Ovary (tissue), 9 donors: Measurements from ENCODE around the gene B3GNT9. TPM values are rescaled to one million over a fixed set of nuclear protein-coding genes. Genes with fewer than 3 reads are reported as not detected.
A peak's percentile ranks its signal among the peaks of the same experiment; 100 is the strongest.

Experiments
- DNase-seq, 5 donors: peaks; one replicate each; pipeline ENCODE4 v3.0.0-alpha.2; 2019 to 2020
- H3K27ac ChIP-seq, 2 donors: fragments of 200-600 bp; one replicate each; pipeline versions ENCODE4 v1.5.1 to v1.8.0; 2019 to 2022
- H3K27me3 ChIP-seq: fragments of 200-600 bp; one replicate; pipeline ENCODE4 v1.8.0; 2022
- H3K36me3 ChIP-seq: fragments of 200-600 bp; sonication (generic); one replicate; pipeline ENCODE4 v1.5.1; 2019
- H3K4me1 ChIP-seq: one replicate; pipeline ENCODE4 v1.8.1; 2013; ENCODE audit warnings: mild to moderate bottlenecking, moderate library complexity; ENCODE audit not compliant: insufficient read depth
- H3K4me3 ChIP-seq: fragments of 200-600 bp; sonication (generic); one replicate; pipeline ENCODE4 v1.5.1; 2017
- H3K9me3 ChIP-seq, 2 donors: fragments of 200-600 bp in 1 of 2; sonication (generic) in 1 of 2; one replicate each; pipeline versions ENCODE4 v1.5.1 to v1.8.1; 2013 to 2019; ENCODE audit warnings: mild to moderate bottlenecking in 1 of 2, moderate library complexity in 1 of 2
- EP300 ChIP-seq: sonication (generic); formaldehyde crosslinking; IDR thresholded peaks from one replicate; pipeline ENCODE4 v1.6.1; 2017; ENCODE audit warnings: antibody characterized with exemption
- POLR2A ChIP-seq: fragments of 450-650 bp; IDR thresholded peaks from one replicate; pipeline ENCODE4 v1.6.1; 2017; ENCODE audit warnings: antibody characterized with exemption, mild to moderate bottlenecking, moderate library complexity
- WGBS, 3 donors: extraction: QIAGEN DNeasy Blood & Tissue Kit in 1 of 3; methylation state at CpG; one replicate each; pipeline versions ENCODE4 v1.1.5 to v1.1.7; 2013 to 2017; 5-methylcytosine and 5-hydroxymethylcytosine counted together
- intact Hi-C, 4 donors: fragments of 100-400 bp; cut with DNase I; formaldehyde crosslinking; loops; one replicate each; pipeline versions ENCODE4 v1.11.0 to v1.15.1; 2022 to 2023
- polyA plus RNA-seq, 2 donors: library from polyadenylated mRNA; stranded (reverse); fragments of 200-250 nt in 1 of 2; fragments of 350-450 nt in 1 of 2; fragmentation: Illumina TruSeq in 1 of 2; extraction: RNeasy Lipid Tissue Mini Kit (QIAGEN cat#74804) in 1 of 2; gene quantifications; one replicate each; pipeline ENCODE4 v1.2.3, GENCODE V29; 2013 to 2014
- total RNA-seq, 7 donors: library from RNA; depleted of rRNA in 2 of 7; stranded (reverse); fragments of >200 nt in 2 of 7; fragmentation: NEBNext Ultra II Directional in 3 of 7; extraction: Animal tissue kit (Norgen Biotek cat#: 25700) in 3 of 7; gene quantifications; one replicate each; pipeline versions ENCODE4 v1.1.0 to v1.2.4, GENCODE V29; 2016 to 2023
- TF ChIP-seq, protein P1 (sequence below), 3 donors: fragments of 450-650 bp in 2 of 3; fragments of 200-600 bp in 1 of 3; IDR thresholded peaks; one replicate each; pipeline versions ENCODE4 v1.5.1 to v1.8.0; 2016 to 2022; ENCODE audit warnings: antibody characterized with exemption in 3 of 3, mild to moderate bottlenecking in 1 of 3
- donor health status: DM: no; HTN: no; CAD: no; lungs with moderate emphysema.
- donor health status: DM: no; HTN: no; CAD: no.
- donor health status: Bipolar disorder and iron deficiency.
- donor health status: DM: yes; HTN: yes; CAD: no.
- donor health status: DM: no; HTN: no; CAD: no.
- donor health status: DM: yes; HTN: yes; CAD: no.

The B3GNT9 gene
- total and polyA plus RNA-seq, 9 donors, result 11.1 to 45.7 (median 27.6) TPM

DNA sequence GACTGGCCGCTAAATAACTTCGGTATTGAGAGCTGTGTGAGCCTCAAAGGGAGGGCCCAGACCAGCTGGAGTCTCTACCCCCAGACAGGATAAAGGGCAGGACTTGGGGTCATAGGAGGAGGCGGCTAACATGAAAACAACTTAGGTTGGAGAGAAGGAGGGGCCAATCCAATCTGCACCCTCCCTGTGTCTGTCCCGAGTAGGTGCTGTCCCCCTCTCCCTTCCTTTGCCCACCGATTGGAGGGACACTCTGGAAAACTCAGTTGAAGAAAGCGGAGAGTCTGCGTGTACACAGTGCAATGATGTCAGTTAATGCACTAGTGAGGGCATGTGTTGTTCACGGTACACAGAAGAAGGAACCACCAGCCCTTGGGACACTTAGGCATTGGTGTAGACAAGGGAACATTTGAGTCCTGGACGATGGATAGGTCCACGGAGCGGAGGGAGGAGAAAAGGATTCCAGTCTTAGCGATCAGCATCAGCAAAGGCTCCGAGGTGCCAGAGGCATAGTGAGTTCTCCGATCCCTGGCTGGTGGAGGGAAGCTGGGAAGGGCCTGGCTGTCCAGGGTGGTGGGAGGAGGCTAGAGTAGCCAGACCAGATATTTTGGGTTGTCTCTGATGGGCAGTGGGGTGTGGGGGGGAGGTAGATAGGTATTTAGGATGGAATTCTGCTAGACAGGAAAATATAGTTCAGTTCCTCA is 20.3 kb upstream of the B3GNT9 start:
- peak in 1 of 5 donors; percentile 38 for DNase-seq
- Histone ChIP-seq H3K4me1 (peaks cover 10% of the 10 kb centered on the region), H3K27ac (peak overlapping the region; percentile 13 to 87), H3K36me3 (no peaks in the 10 kb centered on the region), H3K4me3 (peak overlapping the region; percentile 49), H3K27me3 (no peaks in the 10 kb centered on the region), H3K9me3 (no peaks in the 10 kb centered on the region)
- 36 to 39% (median 39%) methylated on average over 14 of the region's 14 CpGs for WGBS, 3 donors
- TF ChIP-seq EP300 (no peak), POLR2A (no peak)
- TF ChIP-seq, protein P1, sequence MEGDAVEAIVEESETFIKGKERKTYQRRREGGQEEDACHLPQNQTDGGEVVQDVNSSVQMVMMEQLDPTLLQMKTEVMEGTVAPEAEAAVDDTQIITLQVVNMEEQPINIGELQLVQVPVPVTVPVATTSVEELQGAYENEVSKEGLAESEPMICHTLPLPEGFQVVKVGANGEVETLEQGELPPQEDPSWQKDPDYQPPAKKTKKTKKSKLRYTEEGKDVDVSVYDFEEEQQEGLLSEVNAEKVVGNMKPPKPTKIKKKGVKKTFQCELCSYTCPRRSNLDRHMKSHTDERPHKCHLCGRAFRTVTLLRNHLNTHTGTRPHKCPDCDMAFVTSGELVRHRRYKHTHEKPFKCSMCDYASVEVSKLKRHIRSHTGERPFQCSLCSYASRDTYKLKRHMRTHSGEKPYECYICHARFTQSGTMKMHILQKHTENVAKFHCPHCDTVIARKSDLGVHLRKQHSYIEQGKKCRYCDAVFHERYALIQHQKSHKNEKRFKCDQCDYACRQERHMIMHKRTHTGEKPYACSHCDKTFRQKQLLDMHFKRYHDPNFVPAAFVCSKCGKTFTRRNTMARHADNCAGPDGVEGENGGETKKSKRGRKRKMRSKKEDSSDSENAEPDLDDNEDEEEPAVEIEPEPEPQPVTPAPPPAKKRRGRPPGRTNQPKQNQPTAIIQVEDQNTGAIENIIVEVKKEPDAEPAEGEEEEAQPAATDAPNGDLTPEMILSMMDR (IDR thresholded peaks at IDR 0.05), result no peak
- intact Hi-C loops, result no loop called here

DNA sequence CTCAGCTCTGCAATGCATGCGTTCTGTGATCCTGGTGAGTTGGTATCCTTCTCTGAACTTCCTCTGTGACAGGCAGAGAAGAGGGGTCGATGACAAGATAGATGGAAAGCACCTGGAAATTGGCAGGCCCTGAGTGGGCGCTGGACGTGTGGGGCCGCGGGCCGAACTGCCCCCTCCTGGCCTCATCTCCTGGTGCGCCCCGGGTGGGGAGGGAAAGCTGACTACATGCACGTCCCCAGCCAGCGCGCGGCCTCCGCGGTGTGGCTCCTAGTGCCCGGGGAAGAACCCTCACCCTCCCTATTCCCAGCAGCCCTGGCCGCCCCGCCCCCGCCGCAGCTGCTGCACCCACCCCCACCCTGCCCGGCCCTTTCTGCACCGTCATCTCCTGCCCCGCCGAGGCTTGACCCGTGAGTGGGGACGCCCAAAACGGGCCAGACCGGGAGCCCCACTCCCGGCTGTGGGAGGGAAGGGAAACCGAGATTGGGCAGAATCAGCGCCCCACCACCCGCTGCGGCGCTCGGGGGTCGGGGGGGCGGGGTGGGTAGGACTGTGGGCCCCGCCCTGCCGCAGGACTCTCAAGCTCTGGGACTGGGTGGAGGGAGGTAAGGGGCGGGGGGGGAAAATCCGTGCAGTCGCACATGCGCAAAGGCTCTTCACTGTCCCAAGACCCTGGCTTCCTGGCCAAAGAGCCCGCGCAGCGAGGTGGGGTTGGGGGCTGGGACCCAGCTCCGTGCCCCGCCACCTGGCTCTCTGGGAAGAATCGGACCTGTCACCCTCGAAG is 19.6 kb upstream of the B3GNT9 start, which contains the start of gene NOL3:
Gene NOL3 (plus strand): TSS at position 371 of the 781 bp plus-strand sequence.
- TF ChIP-seq POLR2A (no peak), EP300 (no peak)
- TF ChIP-seq, protein P1 (IDR thresholded peaks at IDR 0.05), result no peak
- H3K4me3 ChIP-seq, result peak within 1 kb of the TSS; percentile 49
- H3K27ac ChIP-seq, result peak within 1 kb of the TSS; percentile 13 to 87
- intact Hi-C loops, result no loop called here
- DNase-seq, result peak; percentile 86 to 90 (median 88)
- peaks cover 10% of the 10 kb centered on the region for H3K4me1 ChIP-seq
- H3K9me3 ChIP-seq, result no peaks in the 10 kb centered on the region
- no peaks in the 10 kb centered on the region for H3K36me3 ChIP-seq
- H3K27me3 ChIP-seq, result no peaks in the 10 kb centered on the region
- 2% methylated on average over 41 to 50 of the region's 50 CpGs for WGBS, 3 donors

DNA sequence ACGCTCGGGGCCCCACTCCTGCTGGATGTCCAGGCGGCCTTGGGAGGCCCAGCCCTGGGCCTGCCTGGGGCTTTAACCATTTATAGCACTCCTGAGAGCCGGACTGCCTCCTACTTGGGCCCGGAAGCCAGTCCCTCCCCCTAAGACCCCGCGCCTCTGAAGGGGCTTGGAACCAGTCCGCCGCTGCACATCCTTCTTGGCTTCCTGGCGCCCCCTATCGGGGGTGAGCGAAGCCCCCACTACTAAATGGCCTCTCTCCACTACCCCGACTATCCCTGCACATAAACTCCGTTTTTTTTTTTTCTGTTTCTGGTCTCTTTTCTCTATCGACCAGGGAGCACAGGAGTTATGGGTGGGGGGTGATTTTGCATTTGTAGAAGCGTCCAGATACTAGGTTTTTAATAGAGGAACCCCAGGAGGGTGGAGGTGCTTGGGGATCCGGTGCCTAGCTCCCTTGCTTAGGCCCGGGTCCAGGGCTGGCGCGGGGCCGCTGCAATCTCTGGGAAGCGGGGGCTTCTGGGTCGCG is 18.9 kb upstream of the B3GNT9 start:
- Histone ChIP-seq H3K36me3 (no peaks in the 10 kb centered on the region), H3K27me3 (no peaks in the 10 kb centered on the region), H3K9me3 (no peaks in the 10 kb centered on the region), H3K4me3 (peak overlapping the region; percentile 49), H3K27ac (peak overlapping the region; percentile 13 to 87), H3K4me1 (peaks cover 13% of the 10 kb centered on the region)
- DNase-seq, result peak; percentile 58 to 77 (median 70)
- intact Hi-C loops, result no loop called here
- TF ChIP-seq, protein P1 (IDR thresholded peaks at IDR 0.05), result peak; percentile 9 to 36 (median 14)
- no peak for TF ChIP-seq EP300
- 2 to 7% (median 5%) methylated on average over 20 to 24 of the region's 24 CpGs for WGBS, 3 donors

DNA sequence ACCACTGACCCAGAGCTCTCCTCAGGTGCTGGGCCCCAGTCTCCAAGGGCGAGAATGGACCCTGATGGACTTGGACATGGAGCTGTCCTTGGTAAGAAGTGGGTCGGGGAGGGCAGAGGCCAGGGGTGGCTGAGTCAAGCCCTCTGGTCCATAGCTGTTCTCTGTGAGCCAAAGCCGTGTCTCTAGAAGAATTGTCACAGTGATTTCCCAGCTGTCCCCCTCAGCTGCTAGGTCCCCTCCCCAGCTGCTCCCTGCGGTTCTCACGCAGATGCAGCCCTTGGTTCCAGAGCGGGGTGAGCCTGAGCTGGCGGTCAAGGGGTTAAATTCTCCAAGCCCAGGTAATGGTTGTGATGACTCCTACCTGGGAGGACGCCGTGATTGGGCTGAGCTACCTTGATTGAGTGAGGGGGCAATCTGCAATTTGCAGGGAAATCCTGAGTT is 18.2 kb upstream of the B3GNT9 start:
- H3K27ac ChIP-seq, result peak overlapping the region; percentile 13 to 87
- H3K36me3 ChIP-seq, result no peaks in the 10 kb centered on the region
- DNase-seq, result peak in 3 of 5 donors; percentile 37 to 45 (median 44)
- peaks cover 13% of the 10 kb centered on the region for H3K4me1 ChIP-seq
- WGBS, 3 donors, result 63 to 67% (median 66%) methylated on average over 8 to 9 of the region's 9 CpGs
- TF ChIP-seq, protein P1 (IDR thresholded peaks at IDR 0.05), result no peak
- no peak for TF ChIP-seq POLR2A
- TF ChIP-seq EP300, result no peak
- no peaks in the 10 kb centered on the region for H3K9me3 ChIP-seq
- H3K4me3 ChIP-seq, result no peak overlapping the region
- no peaks in the 10 kb centered on the region for H3K27me3 ChIP-seq
- intact Hi-C loops, result no loop called here
